Iris pigment epithelial cell (primary cell): ENCODE data around the gene MYO1D.
A peak's percentile ranks its signal among the peaks of the same experiment; 100 is the strongest.

Experiments used
- DNase-seq: peaks from one replicate; pipeline ENCODE4 v3.0.0-alpha.2; 2011; ENCODE audit warnings: low read depth

Gene MYO1D

GRCh38 chr17:32819035-32819434 is 57.9 kb downstream of the MYO1D start:
- DNase-seq = no peak

GRCh38 chr17:32815460-32815859 is 61.5 kb downstream of the MYO1D start:
- DNase-seq = no peak

- no peak for DNase-seq
Observed at GRCh38 chr17:32814836-32815235, 62.1 kb downstream of the MYO1D start.

- peak; percentile 34 for DNase-seq
Observed at GRCh38 chr17:32813021-32813420, 63.9 kb downstream of the MYO1D start.

GRCh38 chr17:32810690-32811089 is 66.2 kb downstream of the MYO1D start:
- no peak for DNase-seq

GRCh38 chr17:32807577-32807976 is 69.3 kb downstream of the MYO1D start:
- DNase-seq = no peak

GRCh38 chr17:32806646-32807045 is 70.3 kb downstream of the MYO1D start:
- no peak for DNase-seq

GRCh38 chr17:32805029-32805976 is 71.6 kb downstream of the MYO1D start:
- DNase-seq = no peak

GRCh38 chr17:32803544-32803943 is 73.4 kb downstream of the MYO1D start:
- peak; percentile 5 for DNase-seq

GRCh38 chr17:32802306-32802705 is 74.6 kb downstream of the MYO1D start:
- no peak for DNase-seq

- DNase-seq = no peak
Observed at GRCh38 chr17:32801641-32802040, 75.3 kb downstream of the MYO1D start.

GRCh38 chr17:32801193-32801592 is 75.7 kb downstream of the MYO1D start:
- no peak for DNase-seq

GRCh38 chr17:32798938-32799337 is 78.0 kb downstream of the MYO1D start:
- no peak for DNase-seq

GRCh38 chr17:32795339-32795979 is 81.5 kb downstream of the MYO1D start:
- no peak for DNase-seq

- no peak for DNase-seq
Observed at GRCh38 chr17:32794533-32795246, 82.2 kb downstream of the MYO1D start.

GRCh38 chr17:32793841-32794240 is 83.1 kb downstream of the MYO1D start:
- DNase-seq = no peak

GRCh38 chr17:32792207-32792606 is 84.7 kb downstream of the MYO1D start:
- DNase-seq = no peak

GRCh38 chr17:32786169-32786568 is 90.8 kb downstream of the MYO1D start:
- DNase-seq = no peak

- no peak for DNase-seq
Observed at GRCh38 chr17:32784113-32784512, 92.8 kb downstream of the MYO1D start.

- peak; percentile 60 for DNase-seq
Observed at GRCh38 chr17:32783602-32784001, 93.3 kb downstream of the MYO1D start.

GRCh38 chr17:32780721-32781120 is 96.2 kb downstream of the MYO1D start:
- DNase-seq = no peak

GRCh38 chr17:32777922-32778321 is 99.0 kb downstream of the MYO1D start:
- no peak for DNase-seq

- DNase-seq = peak; percentile 34
Observed at GRCh38 chr17:32777436-32777835, 99.5 kb downstream of the MYO1D start.
